ENCODE data around the gene KCNMA1.

KCNMA1 gene

DNA sequence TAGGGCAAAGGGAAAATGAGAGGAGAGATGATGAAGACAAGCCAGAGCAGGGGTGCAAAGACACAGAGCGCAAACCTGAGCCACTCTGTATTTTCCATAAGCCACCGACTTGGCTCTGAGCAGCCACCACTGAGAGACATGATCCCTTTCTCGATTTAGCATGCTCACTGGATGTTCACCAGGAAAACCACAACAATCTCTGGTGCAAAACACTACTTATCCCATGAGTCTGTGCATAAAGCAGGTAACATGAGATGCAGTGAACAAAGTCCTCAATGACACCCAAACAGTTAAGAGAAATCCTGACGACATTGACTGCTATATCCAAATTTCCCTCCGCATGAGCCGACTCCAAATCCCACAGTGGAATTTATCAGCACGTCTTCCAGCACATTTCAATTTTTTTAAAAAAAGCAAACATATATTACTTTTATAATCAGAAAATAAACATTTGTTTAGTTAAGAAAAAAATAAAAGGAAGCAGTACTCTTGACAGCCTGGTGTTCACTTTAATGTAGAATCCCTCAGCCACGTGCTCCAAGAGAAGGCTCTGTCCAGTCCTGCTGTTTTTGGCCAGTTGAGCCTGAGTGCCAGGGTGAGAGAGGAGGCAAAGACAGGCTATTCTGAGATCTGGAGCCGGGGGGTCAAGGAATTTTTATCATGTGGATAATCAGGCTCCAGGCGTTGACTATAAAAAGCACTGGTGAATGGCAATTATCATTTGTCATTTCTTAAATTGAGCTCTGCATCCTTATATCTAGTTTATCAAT is 238.4 kb downstream of the KCNMA1 start:
- Histone ChIP-seq H3K9me3 (ENCODE audit: control insufficient read depth, insufficient read depth, low read length) (no peaks in the 10 kb centered on the region), H3K27me3 (ENCODE audit: control insufficient read depth, insufficient read depth, low read length) (no peaks in the 10 kb centered on the region), H3K27ac (ENCODE audit: low read length) (no peak overlapping the region), H3K4me3 (ENCODE audit: low read length) (no peak overlapping the region), H3K36me3 (ENCODE audit: control insufficient read depth, insufficient read depth, low read length) (no peaks in the 10 kb centered on the region), H3K4me1 (ENCODE audit: control insufficient read depth, insufficient read depth, low read length) (no peaks in the 10 kb centered on the region)
- DNase-seq (ENCODE audit: low read depth, low spot score), result no peak
- no CpG with 5 or more reads among the region's 10 CpGs for WGBS (ENCODE audit: insufficient coverage, insufficient read length)

DNA sequence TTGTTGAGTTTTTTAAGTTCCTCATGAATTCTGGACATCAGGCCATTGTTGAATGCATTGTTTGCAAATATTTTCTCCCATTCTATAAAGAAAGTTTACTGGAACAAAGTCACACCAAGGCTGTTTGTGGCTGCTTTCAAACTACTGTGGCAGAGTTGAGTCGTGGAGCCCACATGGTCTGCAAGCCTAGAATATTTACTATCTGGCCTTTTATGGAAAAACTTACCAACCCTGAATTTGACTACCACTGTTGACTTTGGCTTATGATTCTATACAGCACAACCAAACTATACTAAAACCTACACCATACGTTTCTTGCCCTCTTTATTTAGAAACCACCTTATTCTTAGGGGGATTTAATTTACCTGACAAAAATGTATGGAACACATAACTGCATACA is 239.1 kb downstream of the KCNMA1 start:
- Histone ChIP-seq H3K4me3 (ENCODE audit: low read length) (no peak overlapping the region), H3K27me3 (ENCODE audit: control insufficient read depth, insufficient read depth, low read length) (no peaks in the 10 kb centered on the region), H3K9me3 (ENCODE audit: control insufficient read depth, insufficient read depth, low read length) (no peaks in the 10 kb centered on the region), H3K27ac (ENCODE audit: low read length) (no peak overlapping the region), H3K4me1 (ENCODE audit: control insufficient read depth, insufficient read depth, low read length) (no peaks in the 10 kb centered on the region), H3K36me3 (ENCODE audit: control insufficient read depth, insufficient read depth, low read length) (no peaks in the 10 kb centered on the region)
- 100% methylated on average over 1 of the region's 2 CpGs for WGBS (ENCODE audit: insufficient coverage, insufficient read length)
- no peak for DNase-seq (ENCODE audit: low read depth, low spot score)

DNA sequence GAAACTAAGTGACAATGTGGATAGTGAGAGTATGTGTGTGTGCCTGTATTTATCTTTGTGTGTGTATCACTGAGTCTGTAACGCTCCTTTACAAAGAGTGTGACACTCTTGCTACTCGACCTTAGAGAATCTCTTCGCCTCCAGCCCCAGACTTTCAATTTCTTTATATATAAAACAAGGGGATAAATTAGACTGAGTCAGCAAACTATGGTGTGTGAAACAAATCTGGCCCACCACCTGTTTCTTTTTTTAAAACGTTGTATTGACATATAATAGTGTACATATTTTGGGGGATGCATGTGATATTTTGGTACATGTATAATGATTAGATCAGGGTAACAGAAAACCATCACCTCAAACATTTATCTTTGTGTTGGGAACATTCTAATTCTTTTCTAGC is 240.5 kb downstream of the KCNMA1 start:
- H3K4me1 ChIP-seq (ENCODE audit: control insufficient read depth, insufficient read depth, low read length), result no peaks in the 10 kb centered on the region; the same call in 1 of the 2 replicates
- no peaks in the 10 kb centered on the region for H3K27me3 ChIP-seq (ENCODE audit: control insufficient read depth, insufficient read depth, low read length)
- no peaks in the 10 kb centered on the region for H3K9me3 ChIP-seq (ENCODE audit: control insufficient read depth, insufficient read depth, low read length)
- H3K4me3 ChIP-seq (ENCODE audit: low read length), result no peak overlapping the region
- H3K27ac ChIP-seq (ENCODE audit: low read length), result no peak overlapping the region
- no CpG with 5 or more reads among the region's 4 CpGs for WGBS (ENCODE audit: insufficient coverage, insufficient read length)
- no peak for DNase-seq (ENCODE audit: low read depth, low spot score)
- no peaks in the 10 kb centered on the region for H3K36me3 ChIP-seq (ENCODE audit: control insufficient read depth, insufficient read depth, low read length)

DNA sequence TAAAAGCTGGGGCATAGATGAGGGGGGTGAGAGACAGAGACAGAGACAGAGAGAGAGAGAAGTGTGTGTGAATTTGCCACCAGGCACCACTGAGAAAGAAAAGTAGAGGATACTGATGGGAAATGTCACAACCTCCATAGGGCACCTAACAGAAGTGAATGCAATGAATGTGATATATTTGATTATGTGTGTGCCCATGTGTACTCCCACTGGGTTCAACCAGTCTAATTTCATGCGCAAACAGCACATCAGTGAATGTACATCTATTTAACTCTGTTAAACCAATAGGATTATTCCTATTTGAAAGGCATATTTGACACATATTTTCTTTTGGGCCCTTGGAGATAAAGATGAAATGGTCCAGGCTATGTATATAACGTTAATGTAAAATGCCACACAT is 241.3 kb downstream of the KCNMA1 start:
- no peaks in the 10 kb centered on the region for H3K27me3 ChIP-seq (ENCODE audit: control insufficient read depth, insufficient read depth, low read length)
- H3K9me3 ChIP-seq (ENCODE audit: control insufficient read depth, insufficient read depth, low read length), result no peaks in the 10 kb centered on the region
- H3K36me3 ChIP-seq (ENCODE audit: control insufficient read depth, insufficient read depth, low read length), result no peaks in the 10 kb centered on the region
- no peak for DNase-seq (ENCODE audit: low read depth, low spot score)
- H3K4me3 ChIP-seq (ENCODE audit: low read length), result no peak overlapping the region
- no CpG with 5 or more reads among the region's 2 CpGs for WGBS (ENCODE audit: insufficient coverage, insufficient read length)
- H3K27ac ChIP-seq (ENCODE audit: low read length), result no peak overlapping the region
- H3K4me1 ChIP-seq (ENCODE audit: control insufficient read depth, insufficient read depth, low read length), result no peaks in the 10 kb centered on the region; the same call in 1 of the 2 replicates

DNA sequence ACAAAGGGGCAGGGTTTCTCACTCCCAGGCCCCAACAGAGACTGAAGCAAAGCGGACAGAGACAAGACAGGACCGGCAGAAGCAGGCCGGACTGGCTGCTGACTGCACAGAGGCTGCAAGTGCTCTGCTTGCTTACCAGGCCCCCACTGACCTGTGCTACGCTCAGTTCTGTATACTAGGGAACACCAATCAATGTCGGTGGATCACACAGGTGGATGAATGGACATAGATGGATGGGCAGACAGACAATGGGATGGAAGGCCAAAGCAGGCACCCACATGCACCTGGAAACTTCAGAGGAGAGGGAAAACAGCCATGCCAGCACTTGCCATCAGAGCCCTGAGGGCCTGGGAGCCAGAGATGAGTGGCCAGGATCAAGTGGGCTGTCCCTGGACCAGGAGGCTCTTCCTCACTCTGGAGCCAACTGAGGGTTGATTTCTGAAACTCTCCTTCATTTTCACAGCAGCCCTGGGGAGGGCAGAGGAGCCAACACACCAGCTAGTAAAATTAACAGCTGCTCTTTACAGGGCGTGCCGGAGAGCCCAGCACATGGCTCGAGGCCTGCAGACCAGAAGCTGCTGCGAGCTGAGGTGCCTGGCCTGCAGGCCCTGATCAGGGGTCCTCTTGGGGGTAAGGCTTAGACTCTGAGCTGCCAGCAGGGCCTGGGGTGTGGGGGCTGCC is 243.6 kb downstream of the KCNMA1 start:
- Histone ChIP-seq H3K27ac (ENCODE audit: low read length) (no peak overlapping the region), H3K4me1 (ENCODE audit: control insufficient read depth, insufficient read depth, low read length) (no peaks in the 10 kb centered on the region; the same call in 1 of the 2 replicates), H3K9me3 (ENCODE audit: control insufficient read depth, insufficient read depth, low read length) (no peaks in the 10 kb centered on the region), H3K27me3 (ENCODE audit: control insufficient read depth, insufficient read depth, low read length) (no peaks in the 10 kb centered on the region), H3K36me3 (ENCODE audit: control insufficient read depth, insufficient read depth, low read length) (no peaks in the 10 kb centered on the region), H3K4me3 (ENCODE audit: low read length) (no peak overlapping the region)
- no CpG with 5 or more reads among the region's 9 CpGs for WGBS (ENCODE audit: insufficient coverage, insufficient read length)
- no peak for DNase-seq (ENCODE audit: low read depth, low spot score)

DNA sequence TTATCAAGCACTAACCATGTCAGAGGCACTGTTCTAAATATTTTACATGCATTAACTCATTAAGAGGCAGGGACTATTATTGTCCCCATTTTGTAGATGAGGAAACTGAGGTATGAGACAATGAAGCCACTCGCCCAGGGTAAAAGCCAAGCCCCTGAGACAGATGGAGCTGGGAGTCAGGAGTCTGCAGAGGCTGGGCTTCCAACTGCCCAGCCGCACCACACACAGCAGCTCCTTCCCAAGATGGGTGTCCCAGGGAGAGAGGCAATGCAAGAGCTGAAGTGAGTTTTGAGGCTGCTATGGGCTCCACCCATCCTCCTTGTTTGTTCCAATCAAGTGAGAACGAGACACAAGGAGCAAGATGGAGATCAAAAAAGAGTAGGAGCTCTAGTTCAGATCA is 244.2 kb downstream of the KCNMA1 start:
- H3K4me3 ChIP-seq (ENCODE audit: low read length), result no peak overlapping the region

DNA sequence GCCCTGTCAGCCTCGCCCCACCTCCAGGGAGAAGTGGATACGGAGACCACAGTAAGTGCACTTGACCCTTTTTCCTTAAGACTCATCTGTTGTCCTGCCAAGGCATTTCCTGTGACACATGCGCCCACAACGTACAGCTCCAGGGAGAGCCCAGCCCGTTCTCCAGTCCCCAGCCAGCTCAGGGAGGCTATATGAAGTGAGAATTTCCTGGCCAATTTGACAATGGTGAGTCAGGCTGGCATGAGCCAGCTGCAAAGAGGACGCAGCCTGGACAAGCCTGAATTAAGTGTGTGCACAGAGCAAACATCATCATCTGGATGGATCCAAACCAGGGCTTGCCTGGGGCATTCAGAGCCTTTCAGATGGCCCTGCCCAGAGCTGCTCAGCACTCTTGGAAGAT is 244.8 kb downstream of the KCNMA1 start:
- WGBS (ENCODE audit: insufficient coverage, insufficient read length), result no CpG with 5 or more reads among the region's 6 CpGs
- H3K4me1 ChIP-seq (ENCODE audit: control insufficient read depth, insufficient read depth, low read length), result no peaks in the 10 kb centered on the region; the same call in 1 of the 2 replicates
- no peak overlapping the region for H3K27ac ChIP-seq (ENCODE audit: low read length)
- H3K9me3 ChIP-seq (ENCODE audit: control insufficient read depth, insufficient read depth, low read length), result no peaks in the 10 kb centered on the region
- no peak for DNase-seq (ENCODE audit: low read depth, low spot score)
- no peak overlapping the region for H3K4me3 ChIP-seq (ENCODE audit: low read length)
- H3K36me3 ChIP-seq (ENCODE audit: control insufficient read depth, insufficient read depth, low read length), result no peaks in the 10 kb centered on the region
- H3K27me3 ChIP-seq (ENCODE audit: control insufficient read depth, insufficient read depth, low read length), result no peaks in the 10 kb centered on the region

More for the DNA sequence above, 244.2 kb downstream of the KCNMA1 start:
- Histone ChIP-seq H3K36me3 (ENCODE audit: control insufficient read depth, insufficient read depth, low read length) (no peaks in the 10 kb centered on the region), H3K27me3 (ENCODE audit: control insufficient read depth, insufficient read depth, low read length) (no peaks in the 10 kb centered on the region), H3K27ac (ENCODE audit: low read length) (no peak overlapping the region), H3K9me3 (ENCODE audit: control insufficient read depth, insufficient read depth, low read length) (no peaks in the 10 kb centered on the region), H3K4me1 (ENCODE audit: control insufficient read depth, insufficient read depth, low read length) (no peaks in the 10 kb centered on the region; the same call in 1 of the 2 replicates)
- WGBS (ENCODE audit: insufficient coverage, insufficient read length), result no CpG with 5 or more reads among the region's 3 CpGs
- DNase-seq (ENCODE audit: low read depth, low spot score), result no peak

DNA sequence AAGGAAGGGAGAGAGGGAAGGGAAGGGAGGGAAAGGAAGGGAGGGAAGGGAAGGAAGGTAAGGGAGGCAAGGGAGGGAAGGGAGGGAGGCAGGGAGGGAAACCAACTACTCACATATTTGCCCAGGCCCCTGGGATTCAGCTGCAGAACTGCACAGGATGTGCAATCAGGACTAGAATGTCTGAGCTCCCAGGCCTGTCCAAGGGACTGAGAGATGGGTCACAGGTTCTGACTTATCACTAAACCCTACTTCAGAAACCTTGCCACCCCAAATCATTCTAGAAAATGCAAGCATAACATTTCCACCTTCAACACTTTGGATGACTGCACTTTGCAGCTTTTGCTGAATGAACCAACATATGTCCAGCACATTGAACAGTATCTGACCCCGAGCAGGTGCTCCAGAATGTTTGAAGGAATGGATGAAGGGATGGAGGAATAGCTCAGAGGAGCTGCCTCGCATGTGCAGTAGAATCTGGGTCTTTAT is 245.3 kb downstream of the KCNMA1 start:
- no peaks in the 10 kb centered on the region for H3K9me3 ChIP-seq (ENCODE audit: control insufficient read depth, insufficient read depth, low read length)
- H3K4me1 ChIP-seq (ENCODE audit: control insufficient read depth, insufficient read depth, low read length), result no peaks in the 10 kb centered on the region; the same call in 1 of the 2 replicates
- no peak for DNase-seq (ENCODE audit: low read depth, low spot score)
- H3K27ac ChIP-seq (ENCODE audit: low read length), result no peak overlapping the region
- no peak overlapping the region for H3K4me3 ChIP-seq (ENCODE audit: low read length)
- WGBS (ENCODE audit: insufficient coverage, insufficient read length), result no CpG with 5 or more reads among the region's 2 CpGs
- no peaks in the 10 kb centered on the region for H3K36me3 ChIP-seq (ENCODE audit: control insufficient read depth, insufficient read depth, low read length)
- no peaks in the 10 kb centered on the region for H3K27me3 ChIP-seq (ENCODE audit: control insufficient read depth, insufficient read depth, low read length)

DNA sequence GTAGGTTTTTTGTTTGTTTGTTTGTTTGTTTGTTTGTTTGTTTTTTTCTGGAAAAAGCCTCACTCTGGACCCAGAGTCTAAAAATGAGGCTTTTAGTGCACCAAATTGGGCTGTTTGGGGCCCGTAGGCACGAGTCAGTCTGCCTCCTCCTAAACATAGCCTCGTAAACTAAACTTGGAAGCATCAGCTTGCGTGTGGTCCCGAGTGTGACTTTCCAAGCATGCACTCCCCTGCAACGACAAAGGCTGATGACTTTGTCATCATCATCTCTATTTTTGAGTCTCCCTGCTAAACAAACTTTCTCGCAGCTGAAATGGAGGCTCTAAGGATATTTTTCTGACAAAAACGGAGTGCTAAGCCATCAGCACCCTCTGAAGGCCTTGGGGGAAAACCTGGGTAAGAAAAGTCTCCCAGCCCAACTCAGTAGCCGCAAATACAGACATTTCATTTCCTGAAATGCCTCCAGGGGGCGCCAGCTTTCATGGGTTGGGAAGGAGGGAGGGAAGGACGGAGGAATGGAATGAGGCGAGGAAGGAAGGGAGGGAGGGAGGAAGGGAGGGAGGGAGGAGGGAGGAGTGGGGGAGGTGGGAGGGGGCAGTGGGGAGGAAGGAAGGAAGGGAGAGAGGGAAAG is 245.9 kb downstream of the KCNMA1 start:
- Histone ChIP-seq H3K4me1 (ENCODE audit: control insufficient read depth, insufficient read depth, low read length) (no peaks in the 10 kb centered on the region; the same call in 1 of the 2 replicates), H3K4me3 (ENCODE audit: low read length) (no peak overlapping the region), H3K36me3 (ENCODE audit: control insufficient read depth, insufficient read depth, low read length) (no peaks in the 10 kb centered on the region), H3K9me3 (ENCODE audit: control insufficient read depth, insufficient read depth, low read length) (no peaks in the 10 kb centered on the region), H3K27ac (ENCODE audit: low read length) (no peak overlapping the region), H3K27me3 (ENCODE audit: control insufficient read depth, insufficient read depth, low read length) (no peaks in the 10 kb centered on the region)
- DNase-seq (ENCODE audit: low read depth, low spot score), result peak; percentile 82
- no CpG with 5 or more reads among the region's 12 CpGs for WGBS (ENCODE audit: insufficient coverage, insufficient read length)

DNA sequence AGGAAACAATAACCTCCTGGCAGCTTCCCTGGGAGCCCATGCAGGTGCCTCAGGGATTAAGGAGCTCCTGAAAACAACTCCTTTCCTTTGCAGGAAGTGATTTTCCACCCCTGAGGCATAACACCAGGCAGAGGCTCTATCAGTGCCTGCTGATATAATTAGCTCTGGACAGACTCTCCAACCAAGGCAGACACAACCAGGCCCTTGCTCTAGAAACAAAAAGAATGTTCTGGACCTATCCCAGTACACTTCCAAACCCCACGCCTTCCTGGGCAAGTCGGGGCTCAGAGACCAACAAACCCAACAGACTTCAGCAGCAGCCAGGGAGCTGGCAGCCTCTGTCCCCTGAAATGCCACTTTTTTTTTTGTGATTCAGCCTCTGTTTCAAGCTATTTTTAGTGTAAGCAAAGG is 247.1 kb downstream of the KCNMA1 start:
- no peak overlapping the region for H3K27ac ChIP-seq (ENCODE audit: low read length)
- no peak overlapping the region for H3K4me3 ChIP-seq (ENCODE audit: low read length)
- no peaks in the 10 kb centered on the region for H3K36me3 ChIP-seq (ENCODE audit: control insufficient read depth, insufficient read depth, low read length)
- H3K27me3 ChIP-seq (ENCODE audit: control insufficient read depth, insufficient read depth, low read length), result no peaks in the 10 kb centered on the region
- no peaks in the 10 kb centered on the region; the same call in 1 of the 2 replicates for H3K4me1 ChIP-seq (ENCODE audit: control insufficient read depth, insufficient read depth, low read length)
- no peak for DNase-seq (ENCODE audit: low read depth, low spot score)
- no CpG with 5 or more reads among the region's 2 CpGs for WGBS (ENCODE audit: insufficient coverage, insufficient read length)
- H3K9me3 ChIP-seq (ENCODE audit: control insufficient read depth, insufficient read depth, low read length), result no peaks in the 10 kb centered on the region

Measured in iPS DF 6.9 (cell line).